HepG2 (cell line): Measurements from ENCODE around the gene SKIC2. TPM values are rescaled to one million over a fixed set of nuclear protein-coding genes. Genes with fewer than 3 reads are reported as not detected.
A peak's percentile ranks its signal among the peaks of the same experiment; 100 is the strongest.

ENCODE experiments used
- ATRX ChIP-seq: sonication (generic); formaldehyde crosslinking; IDR thresholded peaks from 2 replicates; pipeline ENCODE4 v1.4.0; 2020; ENCODE audit warnings: missing genetic modification reagents, borderline replicate concordance
- MED8 ChIP-seq: sonication (generic); formaldehyde crosslinking; IDR thresholded peaks from 2 replicates; pipeline ENCODE4 v1.8.1; 2023; ENCODE audit warnings: mild to moderate bottlenecking, missing genetic modification reagents; ENCODE audit not compliant: insufficient replicate concordance
- NAIF1 ChIP-seq: sonication (generic); formaldehyde crosslinking; IDR thresholded peaks from 2 replicates; pipeline ENCODE4 v1.5.0; 2020; ENCODE audit warnings: mild to moderate bottlenecking, missing genetic modification reagents, borderline replicate concordance
- NR1H2 ChIP-seq: sonication (generic); formaldehyde crosslinking; IDR thresholded peaks from 2 replicates; pipeline ENCODE4 v1.8.1; 2022; ENCODE audit warnings: low read depth, missing genetic modification reagents, borderline replicate concordance
- POLR2AphosphoS2 ChIP-seq: IDR thresholded peaks from 2 replicates; pipeline ENCODE4 v1.6.1; 2011; ENCODE audit warnings: low read depth, low read length, improper control_type of control experiment
- TFDP1 ChIP-seq: IDR thresholded peaks from 2 replicates; pipeline ENCODE4 v1.6.1; 2016; ENCODE audit warnings: missing compliant biosample characterization, missing genetic modification reagents, borderline replicate concordance
- ZBTB10 ChIP-seq: sonication (generic); formaldehyde crosslinking; IDR thresholded peaks from 2 replicates; pipeline ENCODE4 v1.4.0; 2020; ENCODE audit warnings: missing genetic modification reagents, borderline replicate concordance
- ZNF572 ChIP-seq: sonication (generic); formaldehyde crosslinking; IDR thresholded peaks from 2 replicates; pipeline ENCODE4 v1.5.1; 2020; ENCODE audit warnings: mild to moderate bottlenecking, missing genetic modification reagents
- polyA plus RNA-seq, 8 experiments: library from polyadenylated mRNA; depleted of rRNA in 3 of 8; stranded (reverse) in 7 of 8; unstranded in 1 of 8; fragments of >200 nt; fragmentation: Illumina TruSeq in 4 of 8; extraction: Trizol in 4 of 8; gene quantifications; 2 replicates each; pipeline versions ENCODE4 v1.2.1 to v1.2.3, GENCODE V29; 2011 to 2016; ENCODE audit warnings: low read depth in 4 of 8, missing spikeins in 1 of 8, mixed read lengths in 1 of 8; ENCODE audit not compliant: insufficient read depth in 1 of 8
- total RNA-seq, 5 experiments: library from RNA; depleted of rRNA; stranded (reverse); fragments of >200 nt; fragmentation: Illumina TruSeq; extraction: Trizol; gene quantifications; 2 replicates each; pipeline ENCODE4 v1.2.3, GENCODE V29; 2016; ENCODE audit warnings: low read depth in 1 of 5
- TF ChIP-seq, protein P1 (sequence below): sonication (generic); formaldehyde crosslinking; IDR thresholded peaks from 2 replicates; pipeline ENCODE4 v1.5.0; 2020; ENCODE audit warnings: missing genetic modification reagents
- TF ChIP-seq, protein P2 (sequence below): sonication (generic); formaldehyde crosslinking; IDR thresholded peaks from 2 replicates; pipeline ENCODE4 v1.5.1; 2020; ENCODE audit warnings: mild to moderate bottlenecking, missing genetic modification reagents, moderate library complexity
- TF ChIP-seq, protein P3 (sequence below): sonication (generic); formaldehyde crosslinking; IDR thresholded peaks from 2 replicates; pipeline ENCODE4; 2020; ENCODE audit warnings: missing genetic modification reagents, mild to moderate bottlenecking, borderline replicate concordance

The SKIC2 gene
- total and polyA plus RNA-seq, 2 of the 13 experiments (the other 11 are each of a cell fraction or from before 2014, with no cell fraction given), result 67.1 to 68.4 TPM

GRCh38 chr6:31971993-31972708 lies 13.2 kb downstream of the SKIC2 start, which contains the start of gene DXO (continued):
- 0 out of 2 replicates have a peak, but pooled peaks have one; percentile 10 for TF ChIP-seq NR1H2 (CRISPR knock-in tag)
- no peak for TF ChIP-seq MED8 (CRISPR knock-in tag)
- TF ChIP-seq TFDP1 (CRISPR knock-in tag), result peak; percentile 82; the same call in 1 of the 2 replicates
- TF ChIP-seq, protein P1, sequence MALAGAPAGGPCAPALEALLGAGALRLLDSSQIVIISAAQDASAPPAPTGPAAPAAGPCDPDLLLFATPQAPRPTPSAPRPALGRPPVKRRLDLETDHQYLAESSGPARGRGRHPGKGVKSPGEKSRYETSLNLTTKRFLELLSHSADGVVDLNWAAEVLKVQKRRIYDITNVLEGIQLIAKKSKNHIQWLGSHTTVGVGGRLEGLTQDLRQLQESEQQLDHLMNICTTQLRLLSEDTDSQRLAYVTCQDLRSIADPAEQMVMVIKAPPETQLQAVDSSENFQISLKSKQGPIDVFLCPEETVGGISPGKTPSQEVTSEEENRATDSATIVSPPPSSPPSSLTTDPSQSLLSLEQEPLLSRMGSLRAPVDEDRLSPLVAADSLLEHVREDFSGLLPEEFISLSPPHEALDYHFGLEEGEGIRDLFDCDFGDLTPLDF (CRISPR knock-in tag), result peak; percentile 82; the same call in 1 of the 2 replicates
- no peak for TF ChIP-seq NAIF1 (CRISPR knock-in tag)
- TF ChIP-seq ZBTB10 (CRISPR knock-in tag), result peak; percentile 25; the same call in 1 of the 2 replicates
- TF ChIP-seq, protein P2, sequence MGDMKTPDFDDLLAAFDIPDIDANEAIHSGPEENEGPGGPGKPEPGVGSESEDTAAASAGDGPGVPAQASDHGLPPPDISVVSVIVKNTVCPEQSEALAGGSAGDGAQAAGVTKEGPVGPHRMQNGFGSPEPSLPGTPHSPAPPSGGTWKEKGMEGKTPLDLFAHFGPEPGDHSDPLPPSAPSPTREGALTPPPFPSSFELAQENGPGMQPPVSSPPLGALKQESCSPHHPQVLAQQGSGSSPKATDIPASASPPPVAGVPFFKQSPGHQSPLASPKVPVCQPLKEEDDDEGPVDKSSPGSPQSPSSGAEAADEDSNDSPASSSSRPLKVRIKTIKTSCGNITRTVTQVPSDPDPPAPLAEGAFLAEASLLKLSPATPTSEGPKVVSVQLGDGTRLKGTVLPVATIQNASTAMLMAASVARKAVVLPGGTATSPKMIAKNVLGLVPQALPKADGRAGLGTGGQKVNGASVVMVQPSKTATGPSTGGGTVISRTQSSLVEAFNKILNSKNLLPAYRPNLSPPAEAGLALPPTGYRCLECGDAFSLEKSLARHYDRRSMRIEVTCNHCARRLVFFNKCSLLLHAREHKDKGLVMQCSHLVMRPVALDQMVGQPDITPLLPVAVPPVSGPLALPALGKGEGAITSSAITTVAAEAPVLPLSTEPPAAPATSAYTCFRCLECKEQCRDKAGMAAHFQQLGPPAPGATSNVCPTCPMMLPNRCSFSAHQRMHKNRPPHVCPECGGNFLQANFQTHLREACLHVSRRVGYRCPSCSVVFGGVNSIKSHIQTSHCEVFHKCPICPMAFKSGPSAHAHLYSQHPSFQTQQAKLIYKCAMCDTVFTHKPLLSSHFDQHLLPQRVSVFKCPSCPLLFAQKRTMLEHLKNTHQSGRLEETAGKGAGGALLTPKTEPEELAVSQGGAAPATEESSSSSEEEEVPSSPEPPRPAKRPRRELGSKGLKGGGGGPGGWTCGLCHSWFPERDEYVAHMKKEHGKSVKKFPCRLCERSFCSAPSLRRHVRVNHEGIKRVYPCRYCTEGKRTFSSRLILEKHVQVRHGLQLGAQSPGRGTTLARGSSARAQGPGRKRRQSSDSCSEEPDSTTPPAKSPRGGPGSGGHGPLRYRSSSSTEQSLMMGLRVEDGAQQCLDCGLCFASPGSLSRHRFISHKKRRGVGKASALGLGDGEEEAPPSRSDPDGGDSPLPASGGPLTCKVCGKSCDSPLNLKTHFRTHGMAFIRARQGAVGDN, result peak; percentile 98
- TF ChIP-seq ZNF572 (CRISPR knock-in tag), result peak; percentile 92
- TF ChIP-seq, protein P3, sequence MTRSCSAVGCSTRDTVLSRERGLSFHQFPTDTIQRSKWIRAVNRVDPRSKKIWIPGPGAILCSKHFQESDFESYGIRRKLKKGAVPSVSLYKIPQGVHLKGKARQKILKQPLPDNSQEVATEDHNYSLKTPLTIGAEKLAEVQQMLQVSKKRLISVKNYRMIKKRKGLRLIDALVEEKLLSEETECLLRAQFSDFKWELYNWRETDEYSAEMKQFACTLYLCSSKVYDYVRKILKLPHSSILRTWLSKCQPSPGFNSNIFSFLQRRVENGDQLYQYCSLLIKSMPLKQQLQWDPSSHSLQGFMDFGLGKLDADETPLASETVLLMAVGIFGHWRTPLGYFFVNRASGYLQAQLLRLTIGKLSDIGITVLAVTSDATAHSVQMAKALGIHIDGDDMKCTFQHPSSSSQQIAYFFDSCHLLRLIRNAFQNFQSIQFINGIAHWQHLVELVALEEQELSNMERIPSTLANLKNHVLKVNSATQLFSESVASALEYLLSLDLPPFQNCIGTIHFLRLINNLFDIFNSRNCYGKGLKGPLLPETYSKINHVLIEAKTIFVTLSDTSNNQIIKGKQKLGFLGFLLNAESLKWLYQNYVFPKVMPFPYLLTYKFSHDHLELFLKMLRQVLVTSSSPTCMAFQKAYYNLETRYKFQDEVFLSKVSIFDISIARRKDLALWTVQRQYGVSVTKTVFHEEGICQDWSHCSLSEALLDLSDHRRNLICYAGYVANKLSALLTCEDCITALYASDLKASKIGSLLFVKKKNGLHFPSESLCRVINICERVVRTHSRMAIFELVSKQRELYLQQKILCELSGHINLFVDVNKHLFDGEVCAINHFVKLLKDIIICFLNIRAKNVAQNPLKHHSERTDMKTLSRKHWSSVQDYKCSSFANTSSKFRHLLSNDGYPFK (CRISPR knock-in tag), result peak; percentile 94; the same call in 1 of the 2 replicates
- no peak for TF ChIP-seq ATRX (CRISPR knock-in tag)
- peak; percentile 67 for TF ChIP-seq POLR2AphosphoS2
